ENCODE measurements around the gene STXBP1.

STXBP1 gene

DNA sequence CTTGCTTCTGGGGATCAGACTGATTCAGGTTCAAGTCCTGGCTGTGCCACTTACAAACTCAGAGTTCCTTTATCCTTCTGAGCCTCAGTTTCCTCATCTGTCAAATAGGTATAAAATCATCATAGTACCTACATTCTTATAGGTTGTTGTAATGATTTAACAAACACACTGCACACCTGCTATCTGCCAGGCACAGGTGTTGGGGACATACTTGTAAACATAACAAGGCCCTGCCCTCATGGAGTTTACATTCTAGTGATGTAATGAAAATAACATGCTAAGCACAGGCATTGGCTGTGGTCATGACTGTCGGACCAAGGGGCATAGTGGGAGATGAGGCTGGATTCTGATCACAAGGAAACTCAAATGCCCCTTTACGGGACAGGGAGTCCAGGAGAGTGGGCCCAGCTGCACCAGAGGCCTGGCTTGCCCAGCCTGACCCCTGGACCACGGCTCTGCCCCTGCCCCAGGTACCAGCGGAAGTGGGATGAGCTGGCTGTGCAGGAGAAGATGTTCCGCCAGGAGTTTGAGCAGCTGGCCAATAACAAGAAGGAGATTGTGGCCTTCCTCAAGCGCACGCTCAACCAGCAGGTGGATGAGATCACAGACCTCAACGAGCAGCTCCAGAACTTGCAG lies 97.0 kb downstream of the STXBP1 start (continued):
- TF ChIP-seq, protein P1, sequence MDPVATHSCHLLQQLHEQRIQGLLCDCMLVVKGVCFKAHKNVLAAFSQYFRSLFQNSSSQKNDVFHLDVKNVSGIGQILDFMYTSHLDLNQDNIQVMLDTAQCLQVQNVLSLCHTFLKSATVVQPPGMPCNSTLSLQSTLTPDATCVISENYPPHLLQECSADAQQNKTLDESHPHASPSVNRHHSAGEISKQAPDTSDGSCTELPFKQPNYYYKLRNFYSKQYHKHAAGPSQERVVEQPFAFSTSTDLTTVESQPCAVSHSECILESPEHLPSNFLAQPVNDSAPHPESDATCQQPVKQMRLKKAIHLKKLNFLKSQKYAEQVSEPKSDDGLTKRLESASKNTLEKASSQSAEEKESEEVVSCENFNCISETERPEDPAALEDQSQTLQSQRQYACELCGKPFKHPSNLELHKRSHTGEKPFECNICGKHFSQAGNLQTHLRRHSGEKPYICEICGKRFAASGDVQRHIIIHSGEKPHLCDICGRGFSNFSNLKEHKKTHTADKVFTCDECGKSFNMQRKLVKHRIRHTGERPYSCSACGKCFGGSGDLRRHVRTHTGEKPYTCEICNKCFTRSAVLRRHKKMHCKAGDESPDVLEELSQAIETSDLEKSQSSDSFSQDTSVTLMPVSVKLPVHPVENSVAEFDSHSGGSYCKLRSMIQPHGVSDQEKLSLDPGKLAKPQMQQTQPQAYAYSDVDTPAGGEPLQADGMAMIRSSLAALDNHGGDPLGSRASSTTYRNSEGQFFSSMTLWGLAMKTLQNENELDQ (tag by site-specific recombination; IDR thresholded peaks at IDR 0.05; ENCODE audit: low read depth) = no peak
- TF ChIP-seq ZBTB8A (tag by site-specific recombination; IDR thresholded peaks at IDR 0.05) = no peak
- TF ChIP-seq, protein P2, sequence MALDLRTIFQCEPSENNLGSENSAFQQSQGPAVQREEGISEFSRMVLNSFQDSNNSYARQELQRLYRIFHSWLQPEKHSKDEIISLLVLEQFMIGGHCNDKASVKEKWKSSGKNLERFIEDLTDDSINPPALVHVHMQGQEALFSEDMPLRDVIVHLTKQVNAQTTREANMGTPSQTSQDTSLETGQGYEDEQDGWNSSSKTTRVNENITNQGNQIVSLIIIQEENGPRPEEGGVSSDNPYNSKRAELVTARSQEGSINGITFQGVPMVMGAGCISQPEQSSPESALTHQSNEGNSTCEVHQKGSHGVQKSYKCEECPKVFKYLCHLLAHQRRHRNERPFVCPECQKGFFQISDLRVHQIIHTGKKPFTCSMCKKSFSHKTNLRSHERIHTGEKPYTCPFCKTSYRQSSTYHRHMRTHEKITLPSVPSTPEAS (tag by site-specific recombination; IDR thresholded peaks at IDR 0.05) = no peak
- TF ChIP-seq PRDM1 (tag by site-specific recombination; IDR thresholded peaks at IDR 0.05) = no peak
- TF ChIP-seq, protein P3, sequence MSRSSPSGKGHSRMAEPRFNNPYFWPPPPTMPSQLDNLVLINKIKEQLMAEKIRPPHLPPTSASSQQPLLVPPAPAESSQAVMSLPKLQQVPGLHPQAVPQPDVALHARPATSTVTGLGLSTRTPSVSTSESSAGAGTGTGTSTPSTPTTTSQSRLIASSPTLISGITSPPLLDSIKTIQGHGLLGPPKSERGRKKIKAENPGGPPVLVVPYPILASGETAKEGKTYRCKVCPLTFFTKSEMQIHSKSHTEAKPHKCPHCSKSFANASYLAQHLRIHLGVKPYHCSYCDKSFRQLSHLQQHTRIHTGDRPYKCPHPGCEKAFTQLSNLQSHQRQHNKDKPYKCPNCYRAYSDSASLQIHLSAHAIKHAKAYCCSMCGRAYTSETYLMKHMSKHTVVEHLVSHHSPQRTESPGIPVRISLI (tag by site-specific recombination; IDR thresholded peaks at IDR 0.05) = no peak
- no peak for TF ChIP-seq ZNF529 (tag by site-specific recombination; IDR thresholded peaks at IDR 0.05; ENCODE audit: insufficient replicate concordance)
- TF ChIP-seq MYNN (tag by site-specific recombination; IDR thresholded peaks at IDR 0.05; ENCODE audit: borderline replicate concordance) = no peak
- TF ChIP-seq ZNF133 (tag by site-specific recombination; IDR thresholded peaks at IDR 0.05) = no peak
- TF ChIP-seq ZNF629 (tag by site-specific recombination; IDR thresholded peaks at IDR 0.05) = no peak
- TF ChIP-seq, protein P4, sequence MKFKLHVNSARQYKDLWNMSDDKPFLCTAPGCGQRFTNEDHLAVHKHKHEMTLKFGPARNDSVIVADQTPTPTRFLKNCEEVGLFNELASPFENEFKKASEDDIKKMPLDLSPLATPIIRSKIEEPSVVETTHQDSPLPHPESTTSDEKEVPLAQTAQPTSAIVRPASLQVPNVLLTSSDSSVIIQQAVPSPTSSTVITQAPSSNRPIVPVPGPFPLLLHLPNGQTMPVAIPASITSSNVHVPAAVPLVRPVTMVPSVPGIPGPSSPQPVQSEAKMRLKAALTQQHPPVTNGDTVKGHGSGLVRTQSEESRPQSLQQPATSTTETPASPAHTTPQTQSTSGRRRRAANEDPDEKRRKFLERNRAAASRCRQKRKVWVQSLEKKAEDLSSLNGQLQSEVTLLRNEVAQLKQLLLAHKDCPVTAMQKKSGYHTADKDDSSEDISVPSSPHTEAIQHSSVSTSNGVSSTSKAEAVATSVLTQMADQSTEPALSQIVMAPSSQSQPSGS (tag by site-specific recombination; IDR thresholded peaks at IDR 0.05; ENCODE audit: low read depth) = no peak
- no peak for TF ChIP-seq ZNF184 (tag by site-specific recombination; IDR thresholded peaks at IDR 0.05)
- no peak for TF ChIP-seq GLI2 (tag by site-specific recombination; IDR thresholded peaks at IDR 0.05; ENCODE audit: borderline replicate concordance, low read depth)
- TF ChIP-seq, protein P5, sequence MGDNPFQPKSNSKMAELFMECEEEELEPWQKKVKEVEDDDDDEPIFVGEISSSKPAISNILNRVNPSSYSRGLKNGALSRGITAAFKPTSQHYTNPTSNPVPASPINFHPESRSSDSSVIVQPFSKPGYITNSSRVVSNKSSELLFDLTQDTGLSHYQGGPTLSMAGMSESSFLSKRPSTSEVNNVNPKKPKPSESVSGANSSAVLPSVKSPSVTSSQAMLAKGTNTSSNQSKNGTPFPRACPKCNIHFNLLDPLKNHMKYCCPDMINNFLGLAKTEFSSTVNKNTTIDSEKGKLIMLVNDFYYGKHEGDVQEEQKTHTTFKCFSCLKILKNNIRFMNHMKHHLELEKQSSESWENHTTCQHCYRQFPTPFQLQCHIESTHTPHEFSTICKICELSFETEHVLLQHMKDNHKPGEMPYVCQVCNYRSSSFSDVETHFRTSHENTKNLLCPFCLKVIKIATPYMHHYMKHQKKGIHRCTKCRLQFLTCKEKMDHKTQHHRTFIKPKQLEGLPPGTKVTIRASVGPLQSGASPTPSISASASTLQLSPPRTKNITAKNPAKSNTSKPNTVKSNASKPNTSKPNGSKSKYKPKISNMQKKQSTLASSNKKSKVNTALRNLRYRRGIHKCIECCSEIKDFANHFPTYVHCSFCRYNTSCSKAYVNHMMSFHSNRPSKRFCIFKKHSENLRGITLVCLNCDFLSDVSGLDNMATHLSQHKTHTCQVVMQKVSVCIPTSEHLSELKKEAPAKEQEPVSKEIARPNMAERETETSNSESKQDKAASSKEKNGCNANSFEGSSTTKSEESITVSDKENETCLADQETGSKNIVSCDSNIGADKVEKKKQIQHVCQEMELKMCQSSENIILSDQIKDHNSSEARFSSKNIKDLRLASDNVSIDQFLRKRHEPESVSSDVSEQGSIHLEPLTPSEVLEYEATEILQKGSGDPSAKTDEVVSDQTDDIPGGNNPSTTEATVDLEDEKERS (tag by site-specific recombination; IDR thresholded peaks at IDR 0.05) = no peak

DNA sequence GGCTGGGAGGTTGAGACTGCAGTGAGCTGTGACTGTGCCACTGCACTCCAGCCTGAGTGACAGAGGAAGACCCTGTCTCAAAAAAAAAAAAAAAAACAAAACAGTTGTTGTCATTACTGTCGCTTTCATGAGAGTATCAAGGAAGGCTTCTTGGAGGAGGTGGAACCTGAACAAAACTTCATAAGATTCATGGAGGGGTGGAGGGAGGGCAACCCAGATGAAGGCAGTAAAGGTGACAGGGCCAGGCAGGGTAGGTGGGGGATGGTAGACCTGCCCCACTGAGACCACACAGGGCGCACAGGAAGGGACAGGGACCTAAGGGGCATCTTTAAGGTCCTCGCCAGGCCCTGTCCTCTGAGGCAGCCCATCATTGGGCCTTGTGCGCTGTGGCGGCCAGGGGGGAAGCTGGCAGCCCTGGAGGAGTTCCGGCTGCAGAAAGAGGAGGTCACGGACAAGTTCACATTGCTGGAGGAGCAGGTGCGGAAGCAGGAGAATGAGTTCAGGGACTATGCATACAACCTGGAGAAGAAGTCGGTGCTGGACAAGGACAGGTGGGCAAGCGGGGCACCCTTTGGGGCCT lies 98.2 kb downstream of the STXBP1 start:
- no peak overlapping the region for H3K27ac ChIP-seq (ENCODE audit: extremely low read depth, low read depth, low read length)
- no peaks in the 10 kb centered on the region for H3K4me1 ChIP-seq (ENCODE audit: control insufficient read depth, insufficient read depth, low read length)
- ChIA-PET POLR2A (no interaction called here), CTCF (interaction anchor here (0.9 kb wide), 1 partner anchor 24 kb away, joined by 3 read pairs; no protein-coding TSS in a partner anchor)
- no peaks in the 10 kb centered on the region for H3K36me3 ChIP-seq (ENCODE audit: control insufficient read depth in 2 of 2, insufficient read depth in 1 of 2, low read length in 2 of 2)
- H3K4me3 ChIP-seq (ENCODE audit: low read depth, low read length) = no peak overlapping the region
- no peaks in the 10 kb centered on the region for H3K9me3 ChIP-seq (ENCODE audit: control insufficient read depth, insufficient read depth, low read depth, low read length)
- no peak for TF ChIP-seq ZNF114 (tag by site-specific recombination; IDR thresholded peaks at IDR 0.05)
- no peak for TF ChIP-seq ZNF350 (tag by site-specific recombination; IDR thresholded peaks at IDR 0.05)
- TF ChIP-seq ZNF202 (tag by site-specific recombination; IDR thresholded peaks at IDR 0.05; ENCODE audit: borderline replicate concordance) = no peak
- TF ChIP-seq MEIS1 (CRISPR knock-in tag; IDR thresholded peaks at IDR 0.05; ENCODE audit: borderline replicate concordance) = no peak
- TF ChIP-seq ZNF211 (tag by site-specific recombination; IDR thresholded peaks at IDR 0.05; ENCODE audit: low read depth) = no peak
- no peak for TF ChIP-seq ZNF76 (tag by site-specific recombination; IDR thresholded peaks at IDR 0.05; ENCODE audit: borderline replicate concordance, low read depth)
- no peak for TF ChIP-seq ZNF112 (tag by site-specific recombination; IDR thresholded peaks at IDR 0.05)
- TF ChIP-seq ZNF548 (tag by site-specific recombination; IDR thresholded peaks at IDR 0.05) = no peak
- TF ChIP-seq, protein P6, sequence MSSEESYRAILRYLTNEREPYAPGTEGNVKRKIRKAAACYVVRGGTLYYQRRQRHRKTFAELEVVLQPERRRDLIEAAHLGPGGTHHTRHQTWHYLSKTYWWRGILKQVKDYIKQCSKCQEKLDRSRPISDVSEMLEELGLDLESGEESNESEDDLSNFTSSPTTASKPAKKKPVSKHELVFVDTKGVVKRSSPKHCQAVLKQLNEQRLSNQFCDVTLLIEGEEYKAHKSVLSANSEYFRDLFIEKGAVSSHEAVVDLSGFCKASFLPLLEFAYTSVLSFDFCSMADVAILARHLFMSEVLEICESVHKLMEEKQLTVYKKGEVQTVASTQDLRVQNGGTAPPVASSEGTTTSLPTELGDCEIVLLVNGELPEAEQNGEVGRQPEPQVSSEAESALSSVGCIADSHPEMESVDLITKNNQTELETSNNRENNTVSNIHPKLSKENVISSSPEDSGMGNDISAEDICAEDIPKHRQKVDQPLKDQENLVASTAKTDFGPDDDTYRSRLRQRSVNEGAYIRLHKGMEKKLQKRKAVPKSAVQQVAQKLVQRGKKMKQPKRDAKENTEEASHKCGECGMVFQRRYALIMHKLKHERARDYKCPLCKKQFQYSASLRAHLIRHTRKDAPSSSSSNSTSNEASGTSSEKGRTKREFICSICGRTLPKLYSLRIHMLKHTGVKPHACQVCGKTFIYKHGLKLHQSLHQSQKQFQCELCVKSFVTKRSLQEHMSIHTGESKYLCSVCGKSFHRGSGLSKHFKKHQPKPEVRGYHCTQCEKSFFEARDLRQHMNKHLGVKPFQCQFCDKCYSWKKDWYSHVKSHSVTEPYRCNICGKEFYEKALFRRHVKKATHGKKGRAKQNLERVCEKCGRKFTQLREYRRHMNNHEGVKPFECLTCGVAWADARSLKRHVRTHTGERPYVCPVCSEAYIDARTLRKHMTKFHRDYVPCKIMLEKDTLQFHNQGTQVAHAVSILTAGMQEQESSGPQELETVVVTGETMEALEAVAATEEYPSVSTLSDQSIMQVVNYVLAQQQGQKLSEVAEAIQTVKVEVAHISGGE (tag by site-specific recombination; conservative IDR thresholded peaks at IDR 0.05; ENCODE audit: low read depth) = no peak
- TF ChIP-seq ZNF2 (tag by site-specific recombination; IDR thresholded peaks at IDR 0.05) = no peak

All from HEK293 (cell line).